HG03354 (cell line): ENCODE results near the gene ZFP1.

Experiments used
- ATAC-seq: cut with Tn5 transposase; IDR thresholded peaks from one replicate; pipeline ENCODE4 v1.9.1; 2021; ENCODE audit warnings: mild to moderate bottlenecking; ENCODE audit not compliant: unreplicated experiment, poor library complexity, severe bottlenecking

The ZFP1 gene

DNA sequence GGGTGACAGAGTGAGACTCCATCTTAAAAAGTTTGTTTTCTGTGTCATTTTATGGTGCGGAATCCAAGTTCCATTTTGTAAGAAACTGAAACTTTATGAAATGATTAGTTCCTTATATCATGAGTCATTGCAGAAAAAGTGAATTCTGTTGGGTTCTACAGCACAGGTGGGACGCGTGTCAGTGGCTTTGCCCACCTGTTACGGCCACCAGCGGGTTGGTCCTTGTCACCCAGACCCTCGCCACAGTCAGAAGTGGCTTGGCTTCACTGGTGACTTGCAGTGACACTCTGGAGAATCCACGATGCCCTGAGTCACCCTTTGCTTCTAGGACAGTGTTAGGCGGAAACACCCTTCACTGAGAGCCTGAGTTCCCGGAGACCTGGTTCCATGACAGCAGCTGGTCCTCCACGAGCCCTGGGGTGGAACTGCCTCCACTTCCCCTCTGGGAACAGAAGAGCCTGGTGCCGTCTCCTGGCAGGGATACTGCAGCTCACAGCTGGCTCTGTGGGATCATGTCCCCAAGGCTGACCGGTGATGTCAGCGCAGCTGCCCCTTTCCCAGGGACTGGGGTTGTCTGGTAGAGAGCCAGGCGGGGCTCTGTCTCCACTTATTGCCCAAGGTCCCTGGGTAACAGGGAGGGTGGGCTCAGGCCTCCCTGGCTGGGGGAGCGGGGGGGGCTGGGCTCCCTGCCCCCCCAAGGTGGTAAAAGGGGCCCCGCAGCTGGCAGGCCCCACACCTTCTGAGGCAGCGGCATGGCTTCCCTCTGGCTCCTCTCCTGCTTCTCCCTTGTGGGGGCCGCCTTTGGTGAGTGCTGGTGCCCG is 70.1 kb downstream of the ZFP1 start, which contains the start of gene CTRB1:
CTRB1 (plus strand) TSS at position 733 of the 821 bp plus-strand sequence; CDS start at position 753, 20 bp downstream.
- ATAC-seq = peak; percentile 75

DNA sequence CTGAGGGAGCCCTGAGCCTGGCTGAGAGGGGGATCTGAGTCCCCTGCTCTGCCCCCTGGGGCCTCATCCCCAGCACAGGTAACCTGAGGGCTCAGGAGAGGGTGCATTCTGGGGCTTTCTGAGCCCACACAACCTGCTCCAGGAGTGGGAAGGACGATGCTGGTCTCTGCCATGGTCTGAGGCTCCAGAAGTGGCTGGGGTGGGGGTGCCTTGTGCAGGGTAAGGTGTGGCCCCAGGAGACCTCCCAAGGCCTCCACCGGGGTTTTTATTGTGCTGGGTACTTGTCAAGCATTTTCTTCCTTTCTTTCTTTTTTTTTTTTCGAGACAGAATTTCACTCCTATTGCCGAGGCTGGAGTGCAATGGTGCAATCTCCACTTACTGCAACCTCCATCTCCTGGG is 70.8 kb downstream of the ZFP1 start:
- ATAC-seq = no peak

- ATAC-seq = peak; percentile 60
Measured at GRCh38 chr16:75219838-75220237, 71.5 kb downstream of the ZFP1 start.
